RWPE2 (cell line): ENCODE data around the gene PCSK4.
"Not testable (repeated sequence)": the region's sequence is repeated elsewhere in the genome, so short reads cannot be mapped to it uniquely, and the experiment has no call there.

ENCODE experiments used
- ATAC-seq: fragments of 200-7000 bp; cut with Tn5 transposase; 3 replicates; pipeline ENCODE4 v1.9.1; 2021; ENCODE audit warnings: low read depth
- DNase-seq: peaks from one replicate; pipeline ENCODE4 v3.0.0-alpha.2; 2020; ENCODE audit warnings: low spot score
- H3K27ac ChIP-seq: fragments of 450-650 bp; 2 replicates; pipeline ENCODE4 v1.5.1; 2017; ENCODE audit warnings: mild to moderate bottlenecking; ENCODE audit not compliant: poor library complexity, severe bottlenecking
- H3K27me3 ChIP-seq: fragments of 250-450 bp; sonication (Bioruptor Pico); 2 replicates; pipeline ENCODE4 v1.5.1; 2021; ENCODE audit warnings: mild to moderate bottlenecking, moderate library complexity; ENCODE audit not compliant: insufficient read depth, poor library complexity, severe bottlenecking
- H3K36me3 ChIP-seq: fragments of 250-450 bp; sonication (Bioruptor Pico); 2 replicates; pipeline ENCODE4 v1.5.1; 2020; ENCODE audit warnings: low read depth, mild to moderate bottlenecking, moderate library complexity
- H3K4me1 ChIP-seq: fragments of 250-450 bp; sonication (Bioruptor Pico); 2 replicates; pipeline ENCODE4 v1.5.1; 2021; ENCODE audit warnings: mild to moderate bottlenecking, moderate library complexity; ENCODE audit not compliant: insufficient read depth, poor library complexity, severe bottlenecking
- H3K4me3 ChIP-seq: fragments of 250-450 bp; sonication (Bioruptor Pico); 2 replicates; pipeline ENCODE4 v1.5.1; 2021; ENCODE audit warnings: mild to moderate bottlenecking, moderate library complexity; ENCODE audit not compliant: severe bottlenecking
- H3K9me3 ChIP-seq: fragments of 250-450 bp; sonication (Bioruptor Pico); 2 replicates; pipeline ENCODE4 v1.5.1; 2021; ENCODE audit warnings: mild to moderate bottlenecking, moderate library complexity; ENCODE audit not compliant: severe bottlenecking
- CTCF ChIP-seq: fragments of 450-650 bp; IDR thresholded peaks from one replicate; pipeline ENCODE4 v1.5.1; 2017; ENCODE audit warnings: mild to moderate bottlenecking, moderate library complexity; ENCODE audit not compliant: poor library complexity, severe bottlenecking

PCSK4 gene

GRCh38 chr19:1441677-1442438, 48.3 kb downstream of the PCSK4 start:
- Histone ChIP-seq H3K27me3 (peaks cover 7% of the 10 kb centered on the region), H3K36me3 (peaks cover 40% of the 10 kb centered on the region), H3K9me3 (no peaks in the 10 kb centered on the region), H3K4me1 (peaks cover 9% of the 10 kb centered on the region), H3K27ac (peak overlapping the region; percentile 76), H3K4me3 (no peak overlapping the region)
- no peak for DNase-seq
- no peak for TF ChIP-seq CTCF
- ATAC-seq, result no peak

DNA sequence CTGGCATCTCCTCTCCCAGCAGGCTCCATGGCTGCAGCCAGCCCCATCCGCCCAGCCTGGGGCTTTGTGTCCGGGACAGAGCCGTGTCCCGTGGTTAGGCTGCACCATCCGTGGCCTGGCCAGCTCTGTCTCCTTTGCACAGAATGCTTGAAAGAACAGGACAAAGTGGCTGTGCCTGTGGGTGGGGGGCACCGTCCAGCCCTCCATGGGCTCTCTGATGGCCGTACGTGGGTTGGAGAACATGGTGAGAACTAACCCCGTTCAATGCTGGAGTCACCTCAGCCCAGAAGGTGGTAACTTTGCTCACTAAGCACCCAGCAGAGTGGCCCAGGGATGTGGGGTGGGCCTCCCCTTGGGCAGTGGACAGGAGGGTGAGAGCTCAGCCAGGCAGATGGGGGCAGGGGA, 49.1 kb downstream of the PCSK4 start:
- ATAC-seq (no peak), DNase-seq (no peak)
- TF ChIP-seq CTCF, result no peak
- Histone ChIP-seq H3K4me3 (no peak overlapping the region), H3K27ac (peak overlapping the region; percentile 76), H3K36me3 (peaks cover 40% of the 10 kb centered on the region), H3K9me3 (no peaks in the 10 kb centered on the region), H3K4me1 (peaks cover 9% of the 10 kb centered on the region), H3K27me3 (no peaks in the 10 kb centered on the region)

- H3K9me3 ChIP-seq, result no peaks in the 10 kb centered on the region
- H3K27me3 ChIP-seq, result no peaks in the 10 kb centered on the region
- H3K4me1 ChIP-seq, result peaks cover 9% of the 10 kb centered on the region
- no peak for DNase-seq
- peak overlapping the region; percentile 76 for H3K27ac ChIP-seq
- no peak for TF ChIP-seq CTCF
- H3K4me3 ChIP-seq, result no peak overlapping the region
- ATAC-seq, result no peak
- H3K36me3 ChIP-seq, result peaks cover 40% of the 10 kb centered on the region
These were observed 49.7 kb downstream of the PCSK4 start for GRCh38 chr19:1440418-1440801.

DNA sequence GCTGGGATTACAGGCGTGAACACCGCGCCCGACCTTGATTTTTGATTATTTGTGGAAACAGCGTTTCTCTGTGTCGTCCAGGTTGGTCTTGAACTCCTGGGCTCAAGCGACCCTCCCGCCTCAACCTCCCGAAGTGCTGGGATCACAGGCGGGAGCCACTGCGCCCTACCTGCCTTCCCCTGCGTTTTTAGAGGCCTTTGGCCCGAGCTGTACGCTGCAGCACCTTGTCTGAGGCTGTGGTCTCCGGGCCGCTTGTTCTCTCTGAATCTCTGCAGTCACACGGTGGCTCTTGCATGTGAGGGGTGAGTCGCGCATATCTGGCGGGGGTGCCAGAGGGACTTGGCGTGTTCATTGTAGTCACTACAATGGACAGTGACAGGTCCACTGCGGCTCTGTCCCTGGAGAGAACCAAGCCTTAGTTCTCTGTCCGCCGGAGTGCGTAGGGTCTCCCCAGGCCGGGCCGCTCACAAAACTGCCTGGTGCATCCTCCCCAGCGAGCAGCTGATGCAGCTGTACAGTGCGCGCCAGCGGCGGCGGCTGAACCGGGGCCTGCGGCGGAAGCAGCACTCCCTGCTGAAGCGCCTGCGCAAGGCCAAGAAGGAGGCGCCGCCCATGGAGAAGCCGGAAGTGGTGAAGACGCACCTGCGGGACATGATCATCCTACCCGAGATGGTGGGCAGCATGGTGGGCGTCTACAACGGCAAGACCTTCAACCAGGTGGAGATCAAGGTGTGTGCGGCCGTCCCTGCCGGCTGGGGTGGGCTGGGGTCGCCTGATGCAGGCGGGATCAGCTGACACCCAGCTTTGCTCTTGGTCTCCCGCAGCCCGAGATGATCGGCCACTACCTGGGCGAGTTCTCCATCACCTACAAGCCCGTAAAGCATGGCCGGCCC, 50.4 kb downstream of the PCSK4 start:
- H3K9me3 ChIP-seq, H3K4me1 ChIP-seq, DNase-seq, H3K27me3 ChIP-seq, ATAC-seq: not testable (repeated sequence)
- Histone ChIP-seq H3K4me3 (peak overlapping the region; percentile 90), H3K27ac (peak overlapping the region; percentile 76), H3K36me3 (peaks cover 44% of the 10 kb centered on the region)

GRCh38 chr19:1438933-1439354, 51.2 kb downstream of the PCSK4 start:
- peaks cover 51% of the 10 kb centered on the region for H3K36me3 ChIP-seq
- no peak for TF ChIP-seq CTCF
- H3K4me3 ChIP-seq, result peak overlapping the region; percentile 90
- no peaks in the 10 kb centered on the region for H3K9me3 ChIP-seq
- H3K27ac ChIP-seq, result peak overlapping the region; percentile 76
- no peaks in the 10 kb centered on the region for H3K27me3 ChIP-seq
- DNase-seq (no peak), ATAC-seq (no peak)
- peaks cover 9% of the 10 kb centered on the region for H3K4me1 ChIP-seq
